T-helper 9 cell (primary cell): ENCODE results near the gene LRRC4.

ENCODE experiments used
- DNase-seq: peaks from one replicate; pipeline ENCODE4 v3.0.0-alpha.2; 2020

Gene LRRC4

GRCh38 chr7:128004623-128005022 lies 26.6 kb downstream of the LRRC4 start:
- DNase-seq, result no peak

DNA sequence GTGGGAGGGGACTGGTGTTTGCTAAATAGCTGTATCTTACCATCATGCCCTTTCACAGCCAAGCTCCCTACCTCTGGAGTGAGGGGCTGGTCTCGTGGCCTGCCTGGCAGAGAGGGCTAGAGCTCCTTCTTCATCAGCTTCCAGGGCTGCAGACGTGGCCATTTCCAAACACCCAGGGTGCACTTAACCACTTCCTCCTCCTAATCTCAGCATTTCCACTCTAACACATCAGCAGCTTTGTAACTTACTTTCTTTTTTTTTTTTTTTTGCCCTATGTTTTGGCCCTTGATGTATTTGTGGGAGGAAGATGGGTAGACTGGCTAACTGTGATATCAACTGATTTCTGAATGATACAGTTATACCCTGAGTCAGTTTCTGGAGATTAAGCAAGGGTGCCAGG lies 27.4 kb downstream of the LRRC4 start:
- no peak for DNase-seq

GRCh38 chr7:128003167-128003566 lies 28.1 kb downstream of the LRRC4 start:
- no peak for DNase-seq

- DNase-seq, result no peak
Observed at GRCh38 chr7:128000854-128001265, 30.4 kb downstream of the LRRC4 start.

GRCh38 chr7:128000048-128000447 lies 31.2 kb downstream of the LRRC4 start:
- DNase-seq, result no peak

DNA sequence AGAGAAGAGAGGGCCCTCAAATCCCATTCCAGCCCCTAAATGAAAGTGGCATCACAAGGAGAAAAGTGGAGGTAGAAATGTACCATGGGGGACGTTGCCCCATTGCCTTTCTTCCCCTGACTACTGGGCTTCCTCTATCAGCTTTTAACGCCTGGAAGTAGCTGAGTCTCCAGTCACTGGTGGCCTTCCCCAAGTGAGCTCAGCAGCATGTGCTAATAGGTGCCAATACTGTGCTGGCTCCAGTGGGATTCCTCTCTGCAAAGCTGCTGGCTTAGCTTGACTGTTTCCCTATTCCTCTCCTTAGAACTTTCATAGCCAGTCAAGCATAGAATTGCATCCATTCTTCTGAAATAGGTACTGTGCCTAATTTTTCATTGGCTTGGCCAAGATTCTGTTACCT lies 32.6 kb downstream of the LRRC4 start:
- no peak for DNase-seq

DNA sequence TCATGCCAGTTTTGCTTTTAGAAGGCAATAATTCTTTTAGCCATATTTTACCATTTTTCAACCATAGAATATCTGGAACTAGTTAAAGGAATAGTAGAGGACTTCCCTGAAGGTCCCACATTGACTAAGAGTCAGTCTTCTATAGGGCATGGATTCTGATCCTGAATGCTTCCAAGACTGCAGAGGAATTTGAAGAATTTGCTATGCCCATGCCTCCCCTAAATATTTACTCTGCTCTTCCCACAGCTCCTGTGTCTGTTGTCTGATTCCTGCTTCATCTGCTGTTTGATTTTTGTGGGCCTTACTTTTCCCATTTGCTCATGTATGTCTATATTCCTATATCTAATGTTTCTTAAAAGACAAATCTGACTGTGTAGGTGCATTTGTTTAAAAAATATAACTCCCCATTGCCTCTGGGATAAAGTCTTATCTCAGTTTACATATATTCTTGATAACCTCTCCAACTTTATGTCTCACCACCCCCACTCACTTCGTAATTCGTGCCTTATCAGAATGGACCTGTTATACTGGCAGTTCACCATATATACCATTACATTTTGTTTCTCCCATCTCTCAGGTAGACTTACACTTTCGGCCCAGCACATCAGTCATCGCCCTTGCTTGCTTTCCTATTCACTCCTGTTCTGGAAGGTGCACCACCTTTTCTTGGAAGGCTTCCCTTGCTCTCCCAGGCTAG lies 33.9 kb downstream of the LRRC4 start:
- no peak for DNase-seq

- no peak for DNase-seq
Observed at GRCh38 chr7:127996253-127997071, 34.8 kb downstream of the LRRC4 start.

- no peak for DNase-seq
Observed at GRCh38 chr7:127995881-127996215, 35.4 kb downstream of the LRRC4 start.

DNA sequence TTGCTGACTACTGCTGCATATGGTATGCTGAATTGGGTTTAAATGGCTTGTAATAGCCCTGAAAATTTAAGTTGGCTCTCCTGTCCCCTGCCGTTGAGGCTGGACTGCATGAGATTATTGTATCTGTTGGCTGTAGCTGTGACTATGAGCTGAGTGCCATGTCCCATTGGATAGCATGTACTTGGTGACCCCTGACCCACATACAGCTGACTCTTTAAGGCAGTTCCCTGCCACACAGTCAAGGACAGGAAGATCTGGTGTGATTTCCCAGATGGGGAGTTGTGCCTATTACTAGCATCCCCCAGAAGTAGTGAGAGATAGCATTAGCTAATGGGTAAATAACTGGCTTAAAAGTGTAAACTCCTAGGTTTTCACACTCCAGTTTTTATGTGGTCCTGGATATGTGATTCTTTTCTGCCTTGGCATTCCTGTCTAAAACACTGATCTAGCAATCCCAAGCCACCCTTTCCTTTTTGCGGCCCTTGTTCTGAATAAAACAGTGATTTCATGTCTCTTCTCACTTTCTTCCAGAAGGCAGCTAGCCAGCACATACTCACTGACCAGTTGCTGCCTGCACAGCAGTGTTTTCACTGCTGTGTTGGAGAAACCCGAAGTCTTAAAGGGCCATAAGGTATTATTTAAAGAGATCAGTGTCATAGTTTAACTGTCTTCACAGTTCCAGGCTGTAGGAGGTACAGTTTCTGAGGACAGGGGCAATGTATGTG lies 35.9 kb downstream of the LRRC4 start:
- no peak for DNase-seq

DNA sequence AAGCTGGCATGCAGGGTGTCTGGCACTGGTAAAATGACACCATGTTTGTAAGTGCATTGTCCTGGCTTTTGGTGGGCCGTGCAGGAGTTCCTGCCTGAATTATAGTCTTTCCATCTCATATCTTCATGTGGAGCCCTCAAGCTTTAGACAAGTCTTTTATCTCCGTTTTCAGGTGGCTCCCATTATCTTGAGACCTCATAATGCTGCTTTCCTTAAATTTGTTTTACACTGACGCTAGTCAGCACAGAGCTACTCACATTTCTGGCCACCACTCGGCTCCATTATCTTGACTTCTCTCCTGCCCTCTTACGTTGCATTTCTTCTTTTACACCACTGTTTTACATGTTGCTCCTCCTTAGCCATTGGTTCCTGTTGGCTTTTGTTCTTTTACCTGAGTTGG lies 37.2 kb downstream of the LRRC4 start:
- DNase-seq, result no peak

GRCh38 chr7:127993317-127993716 lies 37.9 kb downstream of the LRRC4 start:
- DNase-seq, result no peak

- no peak for DNase-seq
Observed at GRCh38 chr7:127988751-127989150, 42.5 kb downstream of the LRRC4 start.

GRCh38 chr7:127986581-127987521 lies 44.4 kb downstream of the LRRC4 start:
- DNase-seq, result no peak

DNA sequence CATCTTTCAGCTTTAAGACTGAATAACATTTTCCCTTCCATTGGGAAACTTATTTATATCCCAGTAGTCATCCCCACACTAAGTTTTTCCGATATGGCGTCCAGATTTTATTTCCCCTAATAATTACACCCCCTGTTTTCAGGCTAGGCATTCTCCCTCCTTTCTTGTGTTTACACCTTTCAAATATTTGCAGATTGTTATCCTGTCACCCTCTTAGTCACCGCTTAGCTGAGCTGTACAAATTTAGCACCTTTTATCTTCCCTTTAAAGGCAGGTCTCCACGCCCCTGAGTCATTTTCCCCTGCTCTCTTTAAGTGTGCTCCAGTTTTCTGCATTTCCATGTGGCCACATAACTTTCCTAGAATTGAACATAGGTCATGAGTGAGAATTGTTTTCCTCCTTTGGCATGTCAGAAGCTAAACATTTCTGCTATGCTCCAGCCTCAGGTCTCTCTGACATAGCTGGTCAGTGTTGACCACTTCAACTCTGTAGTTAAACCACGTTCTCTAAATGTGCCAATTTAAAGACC lies 47.4 kb downstream of the LRRC4 start:
- no peak for DNase-seq

- no peak for DNase-seq
Observed at GRCh38 chr7:127981965-127982364, 49.3 kb downstream of the LRRC4 start.

DNA sequence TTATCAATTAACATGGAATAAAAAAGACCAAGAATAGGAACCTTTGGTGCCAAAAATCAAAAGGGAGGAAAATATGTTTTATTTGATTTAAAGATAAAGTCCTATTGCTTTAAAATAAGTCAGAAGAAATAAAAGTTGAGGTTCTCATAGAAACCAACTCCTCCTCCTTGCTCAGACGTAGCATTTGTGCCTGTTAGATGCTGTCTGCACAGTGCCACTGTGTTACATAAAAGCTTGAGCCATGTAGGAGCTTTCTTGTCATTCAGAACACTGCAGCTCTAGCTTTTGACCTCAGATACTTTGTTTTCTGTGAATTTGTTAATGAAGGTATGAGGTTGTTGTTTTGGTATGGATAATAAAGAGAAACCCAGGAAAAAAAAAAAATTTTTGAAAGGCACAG lies 50.3 kb downstream of the LRRC4 start:
- no peak for DNase-seq

- DNase-seq, result no peak
Observed at GRCh38 chr7:127979728-127980126, 51.5 kb downstream of the LRRC4 start.

DNA sequence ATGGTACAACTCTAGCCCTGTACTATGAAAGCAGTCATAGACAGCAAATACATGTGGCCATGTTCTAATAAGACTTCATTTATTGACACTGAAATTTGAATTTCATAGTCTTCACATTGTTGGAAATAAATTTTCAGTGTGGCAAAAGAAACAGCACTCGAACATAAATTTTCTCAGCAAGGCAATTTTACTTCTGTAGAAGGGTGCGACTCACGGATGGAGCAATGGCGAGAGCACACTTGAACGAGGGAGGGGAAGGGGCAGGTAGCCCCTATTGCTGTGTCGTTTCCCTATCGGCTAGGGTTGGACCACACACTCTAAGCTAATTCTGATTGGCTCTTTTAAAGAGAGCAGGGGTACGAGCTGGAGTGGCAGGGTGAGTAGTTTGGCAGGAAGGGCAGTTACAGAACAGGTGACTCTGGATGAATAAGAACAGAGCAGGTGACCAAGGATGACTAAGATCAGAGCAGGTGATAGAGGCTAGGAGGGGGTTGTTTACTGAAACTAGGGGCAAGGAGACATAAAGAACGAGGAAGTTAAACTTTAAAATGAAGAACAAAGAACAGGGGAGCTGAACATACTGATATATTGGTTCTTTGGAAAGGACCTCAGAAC lies 52.0 kb downstream of the LRRC4 start:
- DNase-seq, result no peak

DNA sequence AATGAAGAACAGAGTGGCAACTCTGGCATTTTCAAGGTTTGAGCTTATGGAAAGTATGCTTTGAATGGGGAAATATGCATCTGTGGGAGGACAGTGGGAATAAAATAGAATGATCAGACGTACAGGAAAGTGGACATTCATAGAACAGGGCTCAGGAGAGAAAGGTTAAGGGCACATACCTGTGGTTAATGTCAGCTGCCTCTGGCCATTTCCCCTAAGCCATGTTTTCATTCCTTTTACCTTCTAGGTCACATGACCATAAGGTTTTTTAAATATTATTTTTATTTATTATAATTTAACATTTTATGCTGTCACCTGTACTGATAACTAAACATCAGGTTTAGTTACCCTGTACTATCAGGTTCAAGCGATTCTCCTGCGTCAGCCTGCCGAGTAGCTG lies 52.8 kb downstream of the LRRC4 start:
- DNase-seq, result no peak
